AG10803 (cell line): Measurements from ENCODE around the gene CHST1.

Experiments
- DNase-seq: peaks from one replicate; pipeline ENCODE4 v3.0.0; 2010; ENCODE audit warnings: low read depth
- H3K4me3 ChIP-seq: 2 replicates; pipeline ENCODE4 v1.5.1; 2011; ENCODE audit warnings: mild to moderate bottlenecking, low read length, control low read depth
- TF ChIP-seq, protein P1 (sequence below): conservative IDR thresholded peaks from 2 replicates; pipeline ENCODE4 v1.5.1; 2011; ENCODE audit warnings: mild to moderate bottlenecking, low read length, control low read depth, inconsistent platforms

The CHST1 gene

DNA sequence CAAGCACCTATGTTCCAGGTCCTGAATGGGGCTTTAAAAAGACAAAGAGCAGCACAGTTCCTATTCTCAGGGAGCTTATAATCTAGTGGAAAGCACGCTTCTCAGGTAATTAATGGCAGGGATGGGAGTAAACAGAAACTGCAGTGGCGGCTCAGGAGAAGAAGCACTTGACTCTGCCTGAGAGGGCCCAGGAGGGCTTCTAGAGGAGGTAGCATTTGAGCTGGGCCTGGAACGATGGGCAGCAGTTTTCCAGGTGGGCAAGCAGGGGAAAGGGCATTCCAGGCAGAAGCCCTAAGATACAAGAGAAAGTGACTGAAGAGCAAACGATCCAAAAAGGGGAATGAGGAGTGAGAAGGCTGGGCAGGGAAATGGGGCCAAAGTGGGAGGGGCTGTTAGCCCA, 37.1 kb upstream of the CHST1 start:
- no peak overlapping the region for H3K4me3 ChIP-seq
- no peak for DNase-seq
- TF ChIP-seq, protein P1, sequence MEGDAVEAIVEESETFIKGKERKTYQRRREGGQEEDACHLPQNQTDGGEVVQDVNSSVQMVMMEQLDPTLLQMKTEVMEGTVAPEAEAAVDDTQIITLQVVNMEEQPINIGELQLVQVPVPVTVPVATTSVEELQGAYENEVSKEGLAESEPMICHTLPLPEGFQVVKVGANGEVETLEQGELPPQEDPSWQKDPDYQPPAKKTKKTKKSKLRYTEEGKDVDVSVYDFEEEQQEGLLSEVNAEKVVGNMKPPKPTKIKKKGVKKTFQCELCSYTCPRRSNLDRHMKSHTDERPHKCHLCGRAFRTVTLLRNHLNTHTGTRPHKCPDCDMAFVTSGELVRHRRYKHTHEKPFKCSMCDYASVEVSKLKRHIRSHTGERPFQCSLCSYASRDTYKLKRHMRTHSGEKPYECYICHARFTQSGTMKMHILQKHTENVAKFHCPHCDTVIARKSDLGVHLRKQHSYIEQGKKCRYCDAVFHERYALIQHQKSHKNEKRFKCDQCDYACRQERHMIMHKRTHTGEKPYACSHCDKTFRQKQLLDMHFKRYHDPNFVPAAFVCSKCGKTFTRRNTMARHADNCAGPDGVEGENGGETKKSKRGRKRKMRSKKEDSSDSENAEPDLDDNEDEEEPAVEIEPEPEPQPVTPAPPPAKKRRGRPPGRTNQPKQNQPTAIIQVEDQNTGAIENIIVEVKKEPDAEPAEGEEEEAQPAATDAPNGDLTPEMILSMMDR, result no peak

GRCh38 chr11:45698777-45699497, 33.5 kb upstream of the CHST1 start:
- TF ChIP-seq, protein P1, result no peak
- no peak for DNase-seq
- no peak overlapping the region for H3K4me3 ChIP-seq

DNA sequence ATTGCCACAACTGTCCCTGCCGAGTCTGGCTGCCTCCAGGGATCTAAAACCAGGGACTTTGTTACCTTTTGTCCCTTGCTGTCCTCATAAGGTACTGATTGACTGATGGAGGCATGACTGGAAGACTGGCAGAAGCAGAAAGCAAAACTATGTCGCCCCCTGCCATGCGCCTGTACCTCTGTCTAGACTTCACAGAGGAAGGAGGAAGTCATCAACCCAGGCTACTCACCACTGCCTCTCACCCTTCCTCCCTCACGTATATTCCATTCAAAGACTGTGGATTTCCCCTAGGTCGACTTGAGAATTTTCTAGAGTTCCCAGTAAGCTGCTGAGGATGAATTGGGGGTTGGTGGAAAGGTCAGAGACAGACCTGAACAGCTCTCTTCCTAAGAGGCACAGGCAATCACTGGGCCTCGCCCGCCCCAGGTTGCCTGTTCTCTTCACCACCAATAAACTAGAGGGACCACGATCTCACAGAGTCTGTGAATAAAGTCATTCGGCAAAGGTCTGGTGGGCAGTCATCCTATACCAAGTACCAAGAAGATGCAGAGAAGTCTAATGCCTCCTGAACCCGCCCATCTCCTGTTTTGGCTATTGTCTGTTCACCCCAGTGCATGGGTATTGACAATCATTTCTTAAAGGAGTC, 27.5 kb upstream of the CHST1 start:
- TF ChIP-seq, protein P1, result no peak
- no peak overlapping the region for H3K4me3 ChIP-seq
- no peak for DNase-seq

DNA sequence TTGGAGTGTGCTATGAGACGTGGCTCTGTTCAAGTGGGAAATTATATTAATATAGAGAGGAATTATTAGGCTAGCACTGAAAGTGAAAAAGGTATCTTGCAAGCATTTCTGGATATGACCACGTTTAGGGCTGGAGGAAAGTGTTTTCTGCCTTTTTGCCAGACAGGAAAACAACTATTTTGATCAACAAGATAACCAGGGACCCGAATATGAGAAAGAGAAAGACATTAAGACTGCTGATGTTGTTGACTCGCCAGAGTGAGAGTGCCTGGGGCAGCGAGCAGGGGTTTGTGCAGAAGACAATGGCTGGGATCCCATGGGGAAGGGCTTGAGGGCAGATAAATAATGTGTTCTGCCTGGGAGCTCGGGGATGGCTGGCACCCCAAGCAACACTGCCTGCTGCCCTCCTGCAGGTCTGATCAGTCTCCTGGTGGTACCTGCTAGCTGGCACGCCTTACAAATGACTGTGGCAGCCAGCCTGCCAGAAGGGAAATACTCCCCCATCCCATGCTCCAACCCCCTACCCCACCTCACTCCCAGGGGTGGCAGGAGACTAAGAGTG, 23.1 kb upstream of the CHST1 start:
- H3K4me3 ChIP-seq, result no peak overlapping the region
- DNase-seq, result no peak
- TF ChIP-seq, protein P1, result no peak

DNA sequence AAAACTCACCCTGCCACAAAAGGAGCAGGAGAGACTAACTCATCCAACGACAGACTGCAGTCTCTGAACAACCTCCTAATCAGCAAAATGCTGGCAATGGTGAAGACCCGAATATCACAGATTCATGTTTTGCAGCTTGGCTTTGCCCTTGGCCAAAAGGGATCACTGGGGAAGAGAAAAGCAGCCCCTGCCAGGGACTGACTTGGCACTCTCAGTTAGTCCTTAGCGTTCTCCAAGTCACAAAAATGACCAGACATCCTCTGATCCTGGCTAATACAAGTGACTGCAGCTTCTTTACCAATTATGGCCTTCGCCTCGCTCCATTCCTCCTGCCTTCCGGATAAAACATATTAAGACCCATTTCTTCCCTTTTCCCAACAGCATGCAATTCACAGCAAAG, 22.4 kb upstream of the CHST1 start:
- TF ChIP-seq, protein P1, result no peak
- H3K4me3 ChIP-seq, result no peak overlapping the region
- DNase-seq, result no peak

- TF ChIP-seq, protein P1, result no peak
- no peak for DNase-seq
Observed at GRCh38 chr11:45685964-45686537, 20.6 kb upstream of the CHST1 start.

More at GRCh38 chr11:45685964-45686537, 20.6 kb upstream of the CHST1 start:
- H3K4me3 ChIP-seq, result no peak overlapping the region
